HUES6 (cell line): ENCODE results near the gene FRMD5.
A peak's percentile ranks its signal among the peaks of the same experiment; 100 is the strongest.
"Not testable (repeated sequence)": the region's sequence is repeated elsewhere in the genome, so short reads cannot be mapped to it uniquely, and the experiment has no call there.

ENCODE experiments used
- H3K27ac ChIP-seq: 2 replicates; pipeline ENCODE4 v1.7.0; 2013; ENCODE audit warnings: low read depth, mild to moderate bottlenecking, low read length, inconsistent platforms
- H3K27me3 ChIP-seq: 2 replicates; pipeline ENCODE4 v1.6.1; 2013; ENCODE audit warnings: low read length; ENCODE audit not compliant: control insufficient read depth, insufficient read depth
- H3K36me3 ChIP-seq: 2 replicates; pipeline ENCODE4 v1.6.1; 2013; ENCODE audit warnings: low read length; ENCODE audit not compliant: control insufficient read depth, insufficient read depth
- H3K4me1 ChIP-seq: 2 replicates; pipeline ENCODE4 v1.6.1; 2013; ENCODE audit warnings: low read length; ENCODE audit not compliant: control insufficient read depth, insufficient read depth
- H3K4me3 ChIP-seq: 2 replicates; pipeline ENCODE4 v1.5.1; 2013; ENCODE audit warnings: low read depth, low read length
- H3K9ac ChIP-seq: one replicate; pipeline ENCODE4 v1.6.1; 2013; ENCODE audit warnings: mild to moderate bottlenecking, low read length
- H3K9me3 ChIP-seq: 2 replicates; pipeline ENCODE4 v1.6.1; 2013; ENCODE audit warnings: low read depth, low read length; ENCODE audit not compliant: control insufficient read depth, insufficient read depth

The FRMD5 gene

DNA sequence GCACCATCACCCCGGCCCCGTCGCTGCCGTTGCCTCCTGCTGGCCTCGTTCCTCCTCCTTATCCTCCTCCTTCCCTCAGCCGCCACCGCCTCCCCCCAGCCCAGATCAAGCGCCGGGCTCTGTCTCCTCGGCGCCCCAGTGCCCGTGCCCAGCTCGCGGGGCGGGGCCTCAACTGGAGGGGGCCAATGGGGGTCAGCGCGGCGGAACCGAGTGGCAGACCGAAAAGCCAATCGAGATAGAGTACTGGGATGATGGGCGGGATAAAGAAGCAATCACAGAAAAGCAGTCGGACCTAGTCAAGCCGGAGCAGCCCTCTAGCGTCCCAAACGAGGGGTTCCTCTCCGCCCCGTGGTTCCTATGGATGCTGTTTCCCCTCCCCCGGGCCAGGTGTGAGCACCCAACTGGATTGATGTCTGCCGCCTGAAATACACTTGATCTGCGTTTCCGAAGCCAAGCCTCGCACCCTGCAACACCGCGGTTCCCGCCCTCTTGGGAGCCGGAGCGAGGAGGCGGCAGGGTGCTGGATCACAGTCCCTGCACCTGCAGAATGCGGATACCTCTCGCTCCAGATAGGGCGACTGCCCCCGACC is at the start of gene FRMD5:
FRMD5 (minus strand) TSS at position 121 of the 590 bp plus-strand sequence.
- H3K27ac ChIP-seq = no peak within 1 kb of the TSS
- no peaks in the 10 kb centered on the region for H3K36me3 ChIP-seq
- H3K4me1 ChIP-seq = peaks cover 5% of the 10 kb centered on the region
- peaks cover 26% of the 10 kb centered on the region for H3K27me3 ChIP-seq
- H3K9me3 ChIP-seq = no peaks in the 10 kb centered on the region
- peak within 1 kb of the TSS; percentile 1 for H3K9ac ChIP-seq
- peak within 1 kb of the TSS; percentile 70 for H3K4me3 ChIP-seq

DNA sequence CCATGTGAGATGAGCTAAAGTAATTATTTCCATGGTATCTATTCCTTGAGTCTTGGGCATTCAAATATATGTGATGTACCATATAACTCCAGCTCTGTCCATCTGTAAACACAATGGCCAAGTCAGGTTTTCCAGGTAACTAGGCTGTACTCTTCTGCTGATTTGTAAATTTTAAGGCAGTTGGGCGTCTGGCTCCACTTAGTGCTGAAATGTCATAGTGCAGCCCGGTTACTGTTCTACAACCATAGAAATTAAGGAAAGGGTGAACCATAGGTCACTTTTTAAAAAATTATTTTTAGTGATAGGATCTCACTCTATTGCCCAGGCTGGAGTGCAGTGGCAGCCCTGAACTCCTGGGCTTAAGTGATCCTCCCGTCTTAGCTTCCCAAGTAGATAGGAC is 48.8 kb upstream of the FRMD5 start:
- no peaks in the 10 kb centered on the region for H3K9me3 ChIP-seq
- H3K27me3 ChIP-seq = no peaks in the 10 kb centered on the region
- no peak overlapping the region for H3K9ac ChIP-seq
- no peaks in the 10 kb centered on the region for H3K36me3 ChIP-seq
- H3K27ac ChIP-seq = no peak overlapping the region
- H3K4me3 ChIP-seq = no peak overlapping the region
- H3K4me1 ChIP-seq = no peaks in the 10 kb centered on the region

DNA sequence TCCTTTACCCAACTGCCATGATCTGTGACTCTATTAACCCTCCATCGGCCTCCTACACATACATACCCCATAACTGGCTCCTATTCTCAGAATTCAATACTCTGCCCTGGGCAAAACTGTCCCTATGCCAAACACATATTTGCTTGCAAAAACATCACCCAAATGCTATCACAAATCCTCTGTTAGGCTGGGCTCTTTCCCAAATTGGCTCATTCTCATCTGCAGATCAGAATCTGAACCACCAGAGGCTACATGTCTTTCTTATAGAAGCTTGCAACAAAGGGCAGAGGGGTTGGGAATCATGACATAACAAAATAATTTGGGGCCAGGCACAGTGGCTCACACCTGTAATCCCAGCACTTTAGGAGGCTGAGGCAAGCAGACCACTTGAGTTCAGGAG is 48.1 kb upstream of the FRMD5 start:
- no peaks in the 10 kb centered on the region for H3K36me3 ChIP-seq
- H3K27me3 ChIP-seq = no peaks in the 10 kb centered on the region
- H3K27ac ChIP-seq = no peak overlapping the region
- no peak overlapping the region for H3K9ac ChIP-seq
- no peak overlapping the region for H3K4me3 ChIP-seq
- no peaks in the 10 kb centered on the region for H3K9me3 ChIP-seq
- H3K4me1 ChIP-seq = no peaks in the 10 kb centered on the region

DNA sequence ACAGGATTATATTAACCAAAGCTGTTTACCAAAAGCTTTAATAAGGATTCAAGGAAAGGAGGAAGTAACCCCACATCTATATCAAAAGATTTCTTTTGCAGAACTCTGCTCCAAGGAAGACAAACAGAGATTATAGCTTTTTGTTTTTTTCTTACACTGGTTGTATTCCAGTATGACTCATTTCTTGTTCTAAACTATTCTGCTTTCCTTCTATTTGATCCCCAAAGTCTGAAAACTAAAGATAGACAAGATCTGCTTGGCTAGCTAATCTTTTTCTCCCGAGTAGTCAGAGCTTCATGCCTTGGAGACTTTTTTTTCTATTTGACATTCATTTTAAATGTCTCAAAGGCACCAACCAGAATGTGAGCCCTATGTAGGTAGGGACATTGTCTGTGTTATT is 36.8 kb upstream of the FRMD5 start:
- Histone ChIP-seq H3K9ac (no peak overlapping the region), H3K4me3 (no peak overlapping the region), H3K4me1 (no peaks in the 10 kb centered on the region), H3K36me3 (no peaks in the 10 kb centered on the region), H3K9me3 (no peaks in the 10 kb centered on the region), H3K27me3 (no peaks in the 10 kb centered on the region), H3K27ac (no peak overlapping the region)

DNA sequence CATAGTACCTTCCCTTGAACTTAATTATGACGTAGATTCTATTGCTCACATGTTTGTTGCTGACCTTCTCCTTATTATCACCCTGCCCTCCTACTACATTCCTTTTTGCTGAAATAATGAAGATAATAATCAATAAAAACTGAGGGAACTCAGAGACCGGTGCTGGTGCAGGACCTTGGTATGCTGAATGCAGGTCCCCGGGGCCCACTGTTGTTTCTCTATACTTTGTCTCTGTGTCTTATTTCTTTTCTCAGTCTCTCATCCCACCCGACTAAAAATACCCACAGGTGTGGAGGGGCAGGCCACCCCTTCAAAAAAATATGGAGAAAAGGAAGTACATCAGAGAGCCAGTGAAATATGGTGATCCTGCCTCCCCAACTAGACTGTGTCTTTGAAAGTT is 34.2 kb upstream of the FRMD5 start:
- not testable (repeated sequence) for H3K36me3 ChIP-seq, H3K27ac ChIP-seq, H3K27me3 ChIP-seq, H3K9me3 ChIP-seq, H3K4me1 ChIP-seq, H3K9ac ChIP-seq, H3K4me3 ChIP-seq

DNA sequence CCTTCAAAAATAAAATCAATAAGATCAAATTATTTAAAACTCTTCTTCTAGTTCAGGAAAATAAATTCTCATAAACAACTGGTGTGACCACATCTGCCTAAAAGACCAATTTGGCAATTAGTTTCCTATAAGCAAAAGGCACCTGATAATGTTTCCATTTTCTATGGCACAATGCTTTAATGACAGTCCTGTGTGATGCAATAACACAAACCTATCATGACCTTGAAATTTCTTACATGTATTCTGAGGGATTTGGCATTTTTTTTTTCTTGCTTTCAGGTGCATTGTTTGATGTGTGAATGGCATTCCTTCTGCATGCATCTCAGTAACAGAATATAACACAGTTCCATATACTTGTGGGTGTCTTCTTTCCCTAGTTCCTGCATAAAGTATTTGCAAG is 32.5 kb upstream of the FRMD5 start:
- H3K9me3 ChIP-seq = no peaks in the 10 kb centered on the region
- no peaks in the 10 kb centered on the region for H3K27me3 ChIP-seq
- H3K36me3 ChIP-seq = no peaks in the 10 kb centered on the region
- H3K9ac ChIP-seq = no peak overlapping the region
- H3K4me3 ChIP-seq = no peak overlapping the region
- H3K27ac ChIP-seq = no peak overlapping the region
- no peaks in the 10 kb centered on the region for H3K4me1 ChIP-seq

DNA sequence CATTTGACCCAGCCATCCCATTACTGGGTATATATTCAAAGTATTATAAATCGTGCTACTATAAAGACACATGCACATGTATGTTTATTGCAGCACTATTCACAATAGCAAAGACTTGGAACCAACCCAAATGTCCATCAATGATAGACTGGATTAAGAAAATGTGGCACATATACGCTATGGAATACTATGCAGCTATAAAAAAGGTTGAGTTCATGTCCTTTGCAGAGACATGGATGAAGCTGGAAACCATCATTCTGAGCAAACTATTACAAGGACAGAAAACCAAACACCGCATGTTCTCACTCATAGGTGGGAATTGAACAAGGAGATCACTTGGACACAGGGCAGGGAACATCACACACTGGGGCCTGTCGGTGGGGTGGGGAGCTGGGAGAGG is 31.9 kb upstream of the FRMD5 start:
- not testable (repeated sequence) for H3K4me1 ChIP-seq, H3K27me3 ChIP-seq, H3K9me3 ChIP-seq, H3K9ac ChIP-seq, H3K36me3 ChIP-seq, H3K27ac ChIP-seq, H3K4me3 ChIP-seq

DNA sequence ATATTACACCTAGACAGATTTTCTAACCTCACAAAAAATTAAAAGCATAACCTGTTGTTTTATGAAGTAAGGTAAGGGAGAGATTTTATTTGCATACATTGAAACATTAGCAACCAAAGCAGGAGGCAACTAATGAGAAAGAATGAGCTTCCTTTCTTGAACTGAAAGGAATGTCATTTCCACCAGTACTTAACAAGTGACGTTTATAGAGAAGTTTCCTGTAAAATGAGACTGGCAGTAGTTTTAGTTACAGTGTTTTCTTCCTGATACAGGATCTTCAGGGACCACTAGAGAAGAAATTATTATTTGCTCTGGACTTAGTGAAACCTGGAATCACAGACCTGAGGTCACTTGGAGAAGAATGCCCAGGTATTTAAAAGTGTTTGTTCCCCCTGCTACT is 27.4 kb upstream of the FRMD5 start:
- H3K9ac ChIP-seq = no peak overlapping the region
- no peaks in the 10 kb centered on the region for H3K27me3 ChIP-seq
- no peak overlapping the region for H3K27ac ChIP-seq
- H3K9me3 ChIP-seq = no peaks in the 10 kb centered on the region
- no peak overlapping the region for H3K4me3 ChIP-seq
- H3K4me1 ChIP-seq = peaks cover 4% of the 10 kb centered on the region; the same call in 1 of the 2 replicates
- no peaks in the 10 kb centered on the region for H3K36me3 ChIP-seq

DNA sequence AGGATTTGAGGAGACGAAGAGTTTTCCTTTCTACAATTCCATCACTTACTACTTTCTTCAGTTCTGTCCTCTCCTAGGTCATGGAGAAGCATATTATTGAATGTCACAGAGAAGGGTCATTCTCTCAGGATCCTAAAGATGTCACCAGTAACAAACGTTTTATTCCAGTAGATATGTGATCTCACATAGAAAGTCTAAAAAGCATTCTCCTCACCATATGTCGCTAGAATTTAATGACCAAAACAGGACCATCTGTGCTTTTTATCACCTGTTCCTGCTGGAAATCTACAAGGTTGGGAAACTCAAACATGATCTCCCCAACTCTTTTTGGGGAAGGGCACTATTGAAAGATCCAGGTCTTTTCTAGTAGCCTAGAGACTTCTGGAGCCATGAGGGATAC is 24.0 kb upstream of the FRMD5 start:
- no peak overlapping the region for H3K9ac ChIP-seq
- no peak overlapping the region for H3K4me3 ChIP-seq
- H3K36me3 ChIP-seq = no peaks in the 10 kb centered on the region
- H3K9me3 ChIP-seq = no peaks in the 10 kb centered on the region
- no peaks in the 10 kb centered on the region for H3K27me3 ChIP-seq
- H3K4me1 ChIP-seq = peaks cover 4% of the 10 kb centered on the region; the same call in 1 of the 2 replicates
- H3K27ac ChIP-seq = no peak overlapping the region

DNA sequence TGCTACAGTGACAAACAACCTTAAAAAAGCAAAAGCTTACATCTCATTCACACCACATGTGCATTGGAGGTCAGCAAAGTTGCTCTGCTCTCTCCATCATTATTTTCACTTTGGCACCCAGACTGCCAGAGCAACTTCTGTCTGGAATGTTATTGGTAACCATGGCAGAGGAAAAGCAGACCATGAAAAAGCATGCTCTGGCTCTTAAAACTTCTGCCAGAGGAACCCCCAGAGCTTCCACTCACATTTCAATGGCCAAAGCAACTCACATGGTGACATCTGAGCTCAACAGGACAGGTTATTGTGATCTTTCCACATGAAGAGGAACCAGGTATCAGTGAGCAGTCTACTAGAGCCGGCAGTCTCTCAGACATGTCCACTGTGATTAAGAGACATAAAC is 21.9 kb upstream of the FRMD5 start:
- no peaks in the 10 kb centered on the region for H3K36me3 ChIP-seq
- no peak overlapping the region for H3K9ac ChIP-seq
- H3K27me3 ChIP-seq = no peaks in the 10 kb centered on the region
- peaks cover 4% of the 10 kb centered on the region; the same call in 1 of the 2 replicates for H3K4me1 ChIP-seq
- no peak overlapping the region for H3K27ac ChIP-seq
- no peak overlapping the region for H3K4me3 ChIP-seq
- no peaks in the 10 kb centered on the region for H3K9me3 ChIP-seq

DNA sequence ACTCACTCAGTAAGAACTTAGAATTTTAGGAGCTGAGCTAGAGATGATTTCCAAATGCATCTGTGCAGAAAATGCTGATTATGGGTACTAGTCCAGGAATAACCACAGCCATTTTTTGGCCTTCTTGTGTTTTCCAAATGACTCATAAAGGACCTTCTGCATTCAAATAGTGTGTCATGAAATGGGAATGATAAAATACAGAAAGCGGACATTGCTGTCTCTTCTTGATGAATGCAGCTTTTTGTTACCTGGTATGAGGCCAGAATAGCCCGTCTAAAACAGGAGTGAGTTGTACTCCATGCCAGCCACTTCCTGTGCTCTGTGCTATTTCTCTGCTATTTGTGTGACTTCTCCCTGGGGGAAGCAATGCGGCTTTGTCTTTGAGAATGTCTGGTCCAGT is 20.5 kb upstream of the FRMD5 start:
- peaks cover 4% of the 10 kb centered on the region; the same call in 1 of the 2 replicates for H3K4me1 ChIP-seq
- no peak overlapping the region for H3K4me3 ChIP-seq
- no peak overlapping the region for H3K9ac ChIP-seq
- H3K27ac ChIP-seq = no peak overlapping the region
- H3K27me3 ChIP-seq = no peaks in the 10 kb centered on the region
- H3K9me3 ChIP-seq = no peaks in the 10 kb centered on the region
- no peaks in the 10 kb centered on the region for H3K36me3 ChIP-seq

DNA sequence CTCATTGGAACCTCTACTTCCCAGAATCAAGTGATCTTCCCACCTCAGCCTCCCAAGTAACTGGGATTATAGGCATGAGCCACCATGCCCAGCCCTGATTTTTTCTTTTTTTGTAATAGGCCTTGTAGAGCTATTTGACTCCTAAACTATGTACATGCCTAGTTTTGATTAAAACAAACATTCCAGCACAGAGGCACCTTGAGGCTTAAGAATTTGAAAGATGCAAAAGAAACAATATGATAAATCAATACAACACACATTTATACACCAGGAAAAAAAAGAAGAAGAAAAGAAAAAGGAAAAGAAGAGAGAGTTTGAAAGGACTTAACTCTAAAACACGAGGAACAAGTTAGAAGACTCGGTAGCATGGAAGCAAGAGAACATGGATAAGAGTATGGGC is 13.9 kb upstream of the FRMD5 start:
- H3K4me1 ChIP-seq = no peaks in the 10 kb centered on the region
- no peaks in the 10 kb centered on the region for H3K36me3 ChIP-seq
- H3K4me3 ChIP-seq = no peak overlapping the region
- H3K9me3 ChIP-seq = no peaks in the 10 kb centered on the region
- no peaks in the 10 kb centered on the region for H3K27me3 ChIP-seq
- no peak overlapping the region for H3K9ac ChIP-seq
- H3K27ac ChIP-seq = no peak overlapping the region
